ENCODE measurements around the gene EPB41L4A. TPM values are rescaled to one million over a fixed set of nuclear protein-coding genes. Genes with fewer than 3 reads are reported as not detected.
"Not testable (repeated sequence)": the region's sequence is repeated elsewhere in the genome, so short reads cannot be mapped to it uniquely, and the experiment has no call there.

The EPB41L4A gene
- polyA plus RNA-seq, 1 donor (not counting 4 experiments of a cell fraction or from before 2014, with no cell fraction given), result 3.5 TPM

GRCh38 chr5:112434641-112435040 is 15.6 kb upstream of the EPB41L4A start:
- TF ChIP-seq EZH2 (IDR thresholded peaks at IDR 0.05; ENCODE audit: low read length), result no peak
- TF ChIP-seq, protein P1, sequence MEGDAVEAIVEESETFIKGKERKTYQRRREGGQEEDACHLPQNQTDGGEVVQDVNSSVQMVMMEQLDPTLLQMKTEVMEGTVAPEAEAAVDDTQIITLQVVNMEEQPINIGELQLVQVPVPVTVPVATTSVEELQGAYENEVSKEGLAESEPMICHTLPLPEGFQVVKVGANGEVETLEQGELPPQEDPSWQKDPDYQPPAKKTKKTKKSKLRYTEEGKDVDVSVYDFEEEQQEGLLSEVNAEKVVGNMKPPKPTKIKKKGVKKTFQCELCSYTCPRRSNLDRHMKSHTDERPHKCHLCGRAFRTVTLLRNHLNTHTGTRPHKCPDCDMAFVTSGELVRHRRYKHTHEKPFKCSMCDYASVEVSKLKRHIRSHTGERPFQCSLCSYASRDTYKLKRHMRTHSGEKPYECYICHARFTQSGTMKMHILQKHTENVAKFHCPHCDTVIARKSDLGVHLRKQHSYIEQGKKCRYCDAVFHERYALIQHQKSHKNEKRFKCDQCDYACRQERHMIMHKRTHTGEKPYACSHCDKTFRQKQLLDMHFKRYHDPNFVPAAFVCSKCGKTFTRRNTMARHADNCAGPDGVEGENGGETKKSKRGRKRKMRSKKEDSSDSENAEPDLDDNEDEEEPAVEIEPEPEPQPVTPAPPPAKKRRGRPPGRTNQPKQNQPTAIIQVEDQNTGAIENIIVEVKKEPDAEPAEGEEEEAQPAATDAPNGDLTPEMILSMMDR (optimal IDR thresholded peaks at IDR 0.05 in 1 of 3, IDR thresholded peaks at IDR 0.05 in 1 of 3, conservative IDR thresholded peaks at IDR 0.05 in 1 of 3; ENCODE audit: extremely low read depth in 1 of 3, insufficient read depth in 2 of 3, low read length in 3 of 3), result no peak
- dilution Hi-C loops (cut with MboI; ENCODE audit: extremely low pct_ligation_motif_present, low sequenced_read_pairs), result no loop called here
- Histone ChIP-seq H3K4me2 (ENCODE audit: control insufficient read depth, extremely low read depth, insufficient read depth, low read depth, low read length) (no peak overlapping the region), H3K79me2 (ENCODE audit: control insufficient read depth, insufficient read depth, low read length) (no peaks in the 10 kb centered on the region), H3K4me1 (ENCODE audit: control insufficient read depth, extremely low read depth, insufficient read depth, low read length) (no peaks in the 10 kb centered on the region), H3K27ac (ENCODE audit: control insufficient read depth, insufficient read depth, low read length) (no peak overlapping the region), H2AFZ (ENCODE audit: control insufficient read depth, low read length) (no peak overlapping the region), H3K9ac (ENCODE audit: control insufficient read depth, extremely low read depth, insufficient read depth, low read length) (no peak overlapping the region), H3K9me1 (ENCODE audit: control insufficient read depth, extremely low read depth, insufficient read depth, low read length) (no peaks in the 10 kb centered on the region), H4K20me1 (ENCODE audit: control insufficient read depth, extremely low read depth, insufficient read depth, low read length) (no peaks in the 10 kb centered on the region), H3K36me3 (ENCODE audit: control insufficient read depth in 2 of 2, extremely low read depth in 1 of 2, insufficient read depth in 2 of 2, low read length in 2 of 2) (no peaks in the 10 kb centered on the region), H3K27me3 (ENCODE audit: control insufficient read depth, extremely low read depth, insufficient read depth, low read length) (no peaks in the 10 kb centered on the region), H3K4me3 (ENCODE audit: control insufficient read depth in 2 of 3, extremely low read depth in 1 of 3, insufficient read depth in 2 of 3, low read depth in 1 of 3, low read length in 3 of 3) (no peak overlapping the region), H3K9me3 (ENCODE audit: control insufficient read depth, low read depth, low read length) (no peaks in the 10 kb centered on the region)
- DNase-seq (ENCODE audit: low read depth, low spot score) (no peak), FAIRE-seq (no peak)

- FAIRE-seq; H3K4me3 ChIP-seq (ENCODE audit: control insufficient read depth in 2 of 3, extremely low read depth in 1 of 3, insufficient read depth in 2 of 3, low read depth in 1 of 3, low read length in 3 of 3): not testable (repeated sequence)
Measured at GRCh38 chr5:112426202-112426601, 7.1 kb upstream of the EPB41L4A start.

More at GRCh38 chr5:112426202-112426601, 7.1 kb upstream of the EPB41L4A start:
- H3K4me2 ChIP-seq (ENCODE audit: control insufficient read depth, extremely low read depth, insufficient read depth, low read depth, low read length); DNase-seq (ENCODE audit: low read depth, low spot score); H3K27me3 ChIP-seq (ENCODE audit: control insufficient read depth, extremely low read depth, insufficient read depth, low read length); H2AFZ ChIP-seq (ENCODE audit: control insufficient read depth, low read length); H3K4me1 ChIP-seq (ENCODE audit: control insufficient read depth, extremely low read depth, insufficient read depth, low read length); H3K36me3 ChIP-seq (ENCODE audit: control insufficient read depth in 2 of 2, extremely low read depth in 1 of 2, insufficient read depth in 2 of 2, low read length in 2 of 2); H4K20me1 ChIP-seq (ENCODE audit: control insufficient read depth, extremely low read depth, insufficient read depth, low read length); H3K79me2 ChIP-seq (ENCODE audit: control insufficient read depth, insufficient read depth, low read length); H3K9me1 ChIP-seq (ENCODE audit: control insufficient read depth, extremely low read depth, insufficient read depth, low read length); H3K27ac ChIP-seq (ENCODE audit: control insufficient read depth, insufficient read depth, low read length); H3K9ac ChIP-seq (ENCODE audit: control insufficient read depth, extremely low read depth, insufficient read depth, low read length); dilution Hi-C loops (cut with MboI; ENCODE audit: extremely low pct_ligation_motif_present, low sequenced_read_pairs); H3K9me3 ChIP-seq (ENCODE audit: control insufficient read depth, low read depth, low read length): not testable (repeated sequence)

Measured in keratinocyte (primary cell).